ENCODE measurements around the gene ANO1. TPM values are rescaled to one million over a fixed set of nuclear protein-coding genes. Genes with fewer than 3 reads are reported as not detected.

The ANO1 gene
- total RNA-seq, 2 experiments from 2014 or later, result not detected

- H3K9me3 Mint-ChIP-seq, result no peaks in the 10 kb centered on the region
- no peak for ATAC-seq (ENCODE audit: poor library complexity)
- POLR2A ChIA-PET, result no interaction called here
- no peaks in the 10 kb centered on the region for H3K27me3 ChIP-seq (ENCODE audit: control insufficient read depth in 1 of 2, insufficient read depth in 2 of 2, low read length in 2 of 2)
- H3K27me3 Mint-ChIP-seq, result peaks cover 35% of the 10 kb centered on the region
- no peaks in the 10 kb centered on the region for H3K4me1 Mint-ChIP-seq (ENCODE audit: low read depth)
- DNase-seq, result no peak
- H3K27ac Mint-ChIP-seq, result no peak overlapping the region
- CTCF ChIA-PET, result no interaction called here
- no peak overlapping the region for H3K4me3 Mint-ChIP-seq
- H3K9me3 ChIP-seq (ENCODE audit: control insufficient read depth in 1 of 2, insufficient read depth in 1 of 2, low read length in 2 of 2), result peaks cover 0 to 11% of the 10 kb centered on the region in 2 experiments
- no peak overlapping the region for H3K4me3 ChIP-seq (ENCODE audit: low read length)
- intact Hi-C loops (cut with DNase I, micrococcal nuclease), result no loop called here
- TF ChIP-seq CTCF (IDR thresholded peaks at IDR 0.05), result no peak
- H3K27ac ChIP-seq (ENCODE audit: low read depth in 1 of 2, low read length in 2 of 2), result no peak overlapping the region
- no peaks in the 10 kb centered on the region for H3K36me3 ChIP-seq (ENCODE audit: insufficient read depth, low read length)
- no peaks in the 10 kb centered on the region for H3K36me3 Mint-ChIP-seq (ENCODE audit: low read depth)
- H3K4me1 ChIP-seq (ENCODE audit: insufficient read depth, low read length), result no peaks in the 10 kb centered on the region
These were observed 41.4 kb downstream of the ANO1 start for GRCh38 chr11:70119502-70119901.

GRCh38 chr11:70120674-70121073, 42.6 kb downstream of the ANO1 start:
- ATAC-seq (ENCODE audit: poor library complexity), result no peak
- Histone ChIP-seq H3K36me3 (ENCODE audit: insufficient read depth, low read length) (no peaks in the 10 kb centered on the region), H3K27ac (ENCODE audit: low read depth in 1 of 2, low read length in 2 of 2) (no peak overlapping the region), H3K27me3 (ENCODE audit: control insufficient read depth in 1 of 2, insufficient read depth in 2 of 2, low read length in 2 of 2) (no peaks in the 10 kb centered on the region), H3K4me1 (ENCODE audit: insufficient read depth, low read length) (no peaks in the 10 kb centered on the region), H3K4me3 (ENCODE audit: low read length) (no peak overlapping the region), H3K9me3 (ENCODE audit: control insufficient read depth in 1 of 2, insufficient read depth in 1 of 2, low read length in 2 of 2) (peaks cover 0 to 11% of the 10 kb centered on the region in 2 experiments)
- Mint-ChIP-seq H3K36me3 (ENCODE audit: low read depth) (no peaks in the 10 kb centered on the region), H3K4me3 (no peak overlapping the region), H3K4me1 (ENCODE audit: low read depth) (no peaks in the 10 kb centered on the region), H3K27ac (no peak overlapping the region), H3K9me3 (no peaks in the 10 kb centered on the region), H3K27me3 (peaks cover 27% of the 10 kb centered on the region)
- no peak for TF ChIP-seq CTCF (IDR thresholded peaks at IDR 0.05)
- ChIA-PET CTCF (no interaction called here), POLR2A (no interaction called here)
- no peak for DNase-seq
- intact Hi-C loops (cut with DNase I, micrococcal nuclease), result no loop called here

DNA sequence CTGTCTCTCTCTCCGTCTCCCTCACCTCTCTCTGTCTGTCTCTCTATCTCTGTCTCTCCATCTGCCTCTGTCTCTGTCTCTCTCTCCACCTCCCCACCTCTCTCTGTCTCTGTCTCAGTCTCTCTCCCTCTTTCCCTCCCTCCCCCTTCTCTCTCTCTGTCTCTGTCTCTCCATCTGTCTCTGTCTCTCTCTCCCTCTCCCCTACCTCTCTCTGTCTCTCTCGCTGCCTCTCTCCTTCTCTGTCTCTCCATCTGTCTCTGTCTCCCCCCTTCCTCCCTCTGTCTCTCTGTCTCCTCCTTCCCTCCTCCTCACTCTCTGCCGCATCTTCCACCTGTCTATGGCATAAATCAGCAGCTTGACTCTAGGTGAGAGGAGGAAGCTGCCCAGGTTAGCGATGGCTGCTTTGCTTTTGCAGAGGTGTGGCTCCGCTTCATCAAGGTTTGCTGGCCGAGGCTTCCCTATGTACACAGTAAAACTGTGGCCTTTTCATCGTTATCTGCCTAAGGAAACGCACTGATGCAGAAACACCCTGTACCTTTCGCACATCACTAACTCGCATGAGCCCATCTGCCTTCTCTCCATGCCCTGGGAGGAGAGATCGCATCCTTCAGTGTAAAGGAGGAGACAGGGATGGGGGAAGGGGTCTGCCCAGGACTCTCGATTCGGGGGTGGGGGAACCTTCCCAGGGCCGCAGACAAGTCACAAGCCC, 44.5 kb downstream of the ANO1 start:
- intact Hi-C loops (cut with DNase I, micrococcal nuclease), result no loop called here
- ATAC-seq (ENCODE audit: poor library complexity), result no peak
- Mint-ChIP-seq H3K27ac (no peak overlapping the region), H3K36me3 (ENCODE audit: low read depth) (no peaks in the 10 kb centered on the region), H3K4me3 (no peak overlapping the region), H3K27me3 (peaks cover 13% of the 10 kb centered on the region), H3K4me1 (ENCODE audit: low read depth) (no peaks in the 10 kb centered on the region), H3K9me3 (no peaks in the 10 kb centered on the region)
- peak in 1 of 14 experiments; percentile 8 for DNase-seq
- H3K4me1 ChIP-seq (ENCODE audit: insufficient read depth, low read length), result no peaks in the 10 kb centered on the region
- POLR2A ChIA-PET, result no interaction called here
- CTCF ChIA-PET, result no interaction called here
- no peak overlapping the region for H3K27ac ChIP-seq (ENCODE audit: low read depth in 1 of 2, low read length in 2 of 2)
- no peak for TF ChIP-seq CTCF (IDR thresholded peaks at IDR 0.05)
- H3K4me3 ChIP-seq (ENCODE audit: low read length), result no peak overlapping the region
- H3K9me3 ChIP-seq (ENCODE audit: control insufficient read depth in 1 of 2, insufficient read depth in 1 of 2, low read length in 2 of 2), result peaks cover 0 to 11% of the 10 kb centered on the region in 2 experiments
- H3K27me3 ChIP-seq (ENCODE audit: control insufficient read depth in 1 of 2, insufficient read depth in 2 of 2, low read length in 2 of 2), result no peaks in the 10 kb centered on the region
- H3K36me3 ChIP-seq (ENCODE audit: insufficient read depth, low read length), result no peaks in the 10 kb centered on the region

Measured in CD4-positive, alpha-beta T cell (primary cell).